Left lobe of liver (tissue), 2 donors: ENCODE results near the gene SORCS2. TPM values are rescaled to one million over a fixed set of nuclear protein-coding genes. Genes with fewer than 3 reads are reported as not detected.

ENCODE experiments used
- ATAC-seq: fragments of 200-7000 bp; cut with Tn5 transposase; one replicate; pipeline ENCODE4 v1.9.1; 2020; ENCODE audit warnings: mild to moderate bottlenecking, moderate library complexity
- DNase-seq: peaks from one replicate; pipeline ENCODE4 v3.0.0-alpha.2; 2020; ENCODE audit warnings: low spot score
- total RNA-seq: library from RNA; stranded (reverse); gene quantifications from one replicate; pipeline ENCODE4 v1.2.1, GENCODE V29; 2021
- donor health status: DM: no; HTN: no; CAD: no; lungs with moderate emphysema.
- donor health status: DM: no; HTN: yes; CAD: no.

Gene SORCS2
- total RNA-seq, 1 donor from 2014 or later, result 0.35 TPM

- DNase-seq, result no peak
Measured at GRCh38 chr4:7783541-7783940, 591.2 kb downstream of the SORCS2 start.

DNA sequence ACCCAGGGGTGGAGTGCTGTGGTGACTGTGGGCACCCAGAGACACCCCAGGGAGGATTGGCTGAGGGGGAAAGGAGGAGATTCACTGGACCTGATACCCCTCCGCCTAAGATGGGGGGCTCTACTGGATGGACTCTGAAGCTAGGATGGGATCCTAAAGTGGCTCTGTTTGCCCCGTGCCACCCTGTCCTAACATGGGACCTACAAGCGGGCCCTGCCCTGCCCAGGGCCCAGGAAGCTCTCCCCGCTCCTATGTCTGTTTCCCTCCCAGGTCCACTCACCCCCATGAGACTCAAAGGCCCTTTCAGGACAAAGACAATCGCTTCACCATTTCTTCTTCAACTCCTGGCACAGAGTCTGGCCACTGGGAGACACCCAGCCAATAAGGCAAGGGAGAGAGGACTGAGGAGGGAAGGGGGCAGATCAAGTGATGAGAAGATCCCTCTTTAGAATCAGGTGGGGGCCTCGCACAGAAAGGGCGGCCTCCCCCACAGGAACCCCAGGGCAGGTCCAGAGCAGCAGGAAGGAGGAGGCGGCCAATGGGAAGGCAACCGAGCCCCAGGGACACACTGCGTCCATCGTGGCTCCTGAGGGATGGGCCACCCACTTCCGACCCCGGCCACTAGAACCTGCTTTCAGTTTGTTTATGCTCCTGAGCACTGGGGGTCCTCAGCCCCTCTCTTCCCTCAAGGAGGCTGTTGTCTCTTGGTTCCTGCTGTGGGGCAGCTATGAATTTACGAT, 592.0 kb downstream of the SORCS2 start:
- DNase-seq, result no peak
- ATAC-seq, result no peak

More at GRCh38 chr4:7783541-7783940, 591.2 kb downstream of the SORCS2 start:
- ATAC-seq, result no peak

GRCh38 chr4:7785017-7785416, 592.7 kb downstream of the SORCS2 start:
- no peak for DNase-seq
- ATAC-seq, result no peak

GRCh38 chr4:7786040-7786439, 593.7 kb downstream of the SORCS2 start:
- DNase-seq (no peak), ATAC-seq (no peak)

- DNase-seq (no peak), ATAC-seq (no peak)
Measured at GRCh38 chr4:7786517-7786916, 594.2 kb downstream of the SORCS2 start.

GRCh38 chr4:7787067-7787466, 594.7 kb downstream of the SORCS2 start:
- DNase-seq (no peak), ATAC-seq (no peak)

DNA sequence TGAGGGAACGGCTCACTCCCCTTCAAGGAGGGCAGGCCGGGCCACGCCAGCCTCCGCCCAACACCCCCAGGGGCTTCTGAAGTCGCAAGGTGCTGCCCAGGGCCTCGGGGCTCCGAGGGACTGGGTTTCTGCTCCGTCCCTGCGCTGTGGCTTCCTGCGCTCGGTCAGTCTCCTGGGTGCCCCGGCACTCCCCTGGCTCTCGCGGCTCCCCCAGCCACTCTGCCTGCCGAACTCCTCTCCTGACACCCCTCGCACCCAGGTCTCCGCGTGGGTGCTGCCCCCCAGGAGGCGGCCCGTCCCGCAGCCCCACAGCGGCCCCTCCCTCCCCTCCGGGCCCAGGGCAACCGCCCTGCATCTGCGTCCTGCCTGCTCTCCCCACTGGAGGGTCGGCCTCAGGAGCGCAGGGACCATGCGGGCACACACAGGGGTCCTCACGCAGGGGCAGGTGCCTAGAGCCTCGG, 595.4 kb downstream of the SORCS2 start:
- DNase-seq (no peak), ATAC-seq (no peak)

GRCh38 chr4:7788193-7788592, 595.9 kb downstream of the SORCS2 start:
- ATAC-seq, result no peak
- no peak for DNase-seq

- no peak for ATAC-seq
- no peak for DNase-seq
Measured at GRCh38 chr4:7788694-7789425, 596.5 kb downstream of the SORCS2 start.

GRCh38 chr4:7790023-7790422, 597.7 kb downstream of the SORCS2 start:
- DNase-seq (no peak), ATAC-seq (no peak)

GRCh38 chr4:7790999-7791398, 598.7 kb downstream of the SORCS2 start:
- no peak for ATAC-seq

More at GRCh38 chr4:7790999-7791398, 598.7 kb downstream of the SORCS2 start:
- DNase-seq, result no peak

Other genes starting within 250 kb of the SORCS2 start
- gene TADA2B, start 149.2 kb upstream of the SORCS2 start, total RNA-seq, result 18.6 TPM
- gene GRPEL1, start 124.5 kb upstream of the SORCS2 start, total RNA-seq, result 37.3 TPM
- gene PSAPL1, start 242.4 kb downstream of the SORCS2 start, total RNA-seq, result not detected